Neuronal stem cell (in vitro differentiated cells): ENCODE data around the gene KCNK3.
A peak's percentile ranks its signal among the peaks of the same experiment; 100 is the strongest.

ENCODE experiments used
- DNase-seq: peaks from one replicate; pipeline ENCODE4 v3.0.0-alpha.2; 2013; ENCODE audit warnings: low spot score
- H2AFZ ChIP-seq: one replicate; pipeline ENCODE4 v1.6.1; 2013; ENCODE audit warnings: mild to moderate bottlenecking, low read length, inconsistent platforms
- H2AK5ac ChIP-seq: 2 replicates; pipeline ENCODE4 v1.6.1; 2013; ENCODE audit warnings: low read depth, mild to moderate bottlenecking, inconsistent platforms, low read length, moderate library complexity, mixed read lengths
- H2BK120ac ChIP-seq: 2 replicates; pipeline ENCODE4 v1.6.1; 2013; ENCODE audit warnings: low read depth, mild to moderate bottlenecking, inconsistent platforms, low read length, moderate library complexity, mixed read lengths
- H2BK12ac ChIP-seq: one replicate; pipeline ENCODE4 v1.6.1; 2013; ENCODE audit warnings: low read length, inconsistent platforms
- H2BK15ac ChIP-seq: 2 replicates; pipeline ENCODE4 v1.6.1; 2013; ENCODE audit warnings: mild to moderate bottlenecking, low read length, inconsistent platforms, mixed read lengths
- H2BK5ac ChIP-seq: one replicate; pipeline ENCODE4 v1.6.1; 2013; ENCODE audit warnings: inconsistent platforms, mild to moderate bottlenecking, low read length, moderate library complexity
- H3K14ac ChIP-seq: one replicate; pipeline ENCODE4 v1.6.1; 2013; ENCODE audit warnings: low read length, inconsistent platforms
- H3K18ac ChIP-seq: 2 replicates; pipeline ENCODE4 v1.6.1; 2013; ENCODE audit warnings: low read length, inconsistent platforms
- H3K23ac ChIP-seq: 2 replicates; pipeline ENCODE4 v1.6.1; 2013; ENCODE audit warnings: low read depth, mild to moderate bottlenecking, mixed read lengths, low read length, inconsistent platforms; ENCODE audit not compliant: poor library complexity
- H3K27ac ChIP-seq: replicated peaks from 3 replicates; pipeline ENCODE4 v1.5.1; 2013; ENCODE audit warnings: low read length, inconsistent platforms
- H3K27me3 ChIP-seq, 3 experiments: 2 replicates each; pipeline ENCODE4 v1.6.1; 2013; ENCODE audit warnings: low read length in 3 of 3, mild to moderate bottlenecking in 2 of 3, inconsistent platforms in 1 of 3, low read depth in 1 of 3, mixed read lengths in 1 of 3, moderate library complexity in 1 of 3; ENCODE audit not compliant: control insufficient read depth in 3 of 3, insufficient read depth in 3 of 3
- H3K36me3 ChIP-seq, 2 donors: replicated peaks in 1 of 2; 2 replicates each; pipeline ENCODE4 v1.6.1; 2013; ENCODE audit warnings: low read length in 2 of 2; ENCODE audit not compliant: control insufficient read depth in 2 of 2, insufficient read depth in 2 of 2
- H3K4ac ChIP-seq: 2 replicates; pipeline ENCODE4 v1.6.1; 2013; ENCODE audit warnings: inconsistent platforms, mild to moderate bottlenecking, low read length, moderate library complexity
- H3K4me1 ChIP-seq, 2 donors: 1 replicate in 1 of 2; 2 replicates in 1 of 2; pipeline ENCODE4 v1.6.1; 2013; ENCODE audit warnings: low read length in 2 of 2, low read depth in 1 of 2; ENCODE audit not compliant: control insufficient read depth in 2 of 2, insufficient read depth in 1 of 2
- H3K4me2 ChIP-seq: one replicate; pipeline ENCODE4 v1.6.1; 2013; ENCODE audit warnings: mild to moderate bottlenecking, low read length, inconsistent platforms; ENCODE audit not compliant: insufficient read depth, poor library complexity, severe bottlenecking
- H3K4me3 ChIP-seq, 2 donors: 2 replicates each; pipeline ENCODE4 v1.5.1; 2013; ENCODE audit warnings: low read length in 2 of 2, mild to moderate bottlenecking in 2 of 2, inconsistent platforms in 1 of 2, moderate library complexity in 1 of 2
- H3K79me1 ChIP-seq: one replicate; pipeline ENCODE4 v1.6.1; 2013; ENCODE audit warnings: low read depth, mild to moderate bottlenecking, inconsistent platforms, low read length, moderate library complexity
- H3K9ac ChIP-seq: one replicate; pipeline ENCODE4 v1.6.1; 2013; ENCODE audit warnings: mild to moderate bottlenecking, low read depth, low read length, inconsistent platforms; ENCODE audit not compliant: poor library complexity
- H3K9me3 ChIP-seq, 2 donors: replicated peaks in 1 of 2; 2 replicates each; pipeline versions ENCODE3 to v1.6.1; 2013; ENCODE audit warnings: low read length in 2 of 2, mild to moderate bottlenecking in 2 of 2, inconsistent platforms in 1 of 2, low read depth in 1 of 2, mixed read lengths in 1 of 2, moderate library complexity in 1 of 2; ENCODE audit not compliant: control insufficient read depth in 2 of 2, insufficient read depth in 1 of 2
- H4K8ac ChIP-seq: one replicate; pipeline ENCODE4 v1.6.1; 2013; ENCODE audit warnings: low read depth, mild to moderate bottlenecking, inconsistent platforms, low read length, moderate library complexity
- H4K91ac ChIP-seq: one replicate; pipeline ENCODE4 v1.6.1; 2013; ENCODE audit warnings: low read length, low read depth, mild to moderate bottlenecking, inconsistent platforms; ENCODE audit not compliant: poor library complexity
- WGBS, 2 donors: extraction: QIAGEN DNeasy Blood & Tissue Kit; methylation state at CpG; one replicate each; pipeline ENCODE4 v1.1.7; 2013; ENCODE audit warnings: missing lambda C conversion rate in 2 of 2, mixed read lengths in 1 of 2; ENCODE audit not compliant: insufficient read length in 2 of 2, insufficient replicate concordance in 1 of 2; ENCODE audit errors: extremely low coverage in 2 of 2; 5-methylcytosine and 5-hydroxymethylcytosine counted together

The KCNK3 gene

DNA sequence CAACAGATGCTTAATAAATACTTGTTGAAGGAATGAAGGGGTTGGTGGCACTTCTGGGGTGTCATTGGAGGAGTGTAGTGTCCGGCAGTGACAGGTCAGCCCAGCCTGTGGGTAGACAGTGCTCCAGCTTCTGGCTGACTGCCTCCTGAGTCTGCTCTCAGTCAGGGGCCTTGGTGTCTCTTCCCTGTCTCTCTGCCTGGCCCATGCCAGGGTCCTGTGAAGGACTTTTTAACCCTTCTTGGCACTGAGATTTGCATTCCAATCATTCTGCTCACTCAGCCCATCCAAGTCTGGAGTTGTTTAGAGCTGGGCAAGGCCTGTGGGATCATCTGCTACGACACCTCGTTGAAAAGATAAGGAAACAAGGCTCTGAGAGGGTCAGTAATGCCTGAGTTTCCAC, 1.4 kb upstream of the KCNK3 start:
- H3K4me2 ChIP-seq = no peak overlapping the region
- no peak overlapping the region for H3K18ac ChIP-seq
- WGBS, 2 donors = no CpG with 5 or more reads among the region's 3 CpGs
- H3K9me3 ChIP-seq = peaks cover 0 to 2% of the 10 kb centered on the region in 2 donors
- no peak overlapping the region for H4K8ac ChIP-seq
- H2AFZ ChIP-seq = no peak overlapping the region
- no peaks in the 10 kb centered on the region for H3K36me3 ChIP-seq
- no peak overlapping the region for H2BK5ac ChIP-seq
- H2AK5ac ChIP-seq = peak overlapping the region; percentile 53
- no peak overlapping the region for H2BK15ac ChIP-seq
- no peak for DNase-seq
- H3K4me1 ChIP-seq = peaks cover 27 to 28% of the 10 kb centered on the region in 2 donors
- H4K91ac ChIP-seq = no peak overlapping the region
- no peak overlapping the region for H3K14ac ChIP-seq
- no peak overlapping the region for H3K4ac ChIP-seq
- H2BK12ac ChIP-seq = no peak overlapping the region
- no peak overlapping the region for H3K23ac ChIP-seq
- peaks cover 8 to 78% (median 34%) of the 10 kb centered on the region in 3 experiments for H3K27me3 ChIP-seq
- no peaks in the 10 kb centered on the region for H3K79me1 ChIP-seq
- H3K9ac ChIP-seq = no peak overlapping the region
- H3K27ac ChIP-seq = no peak overlapping the region
- no peak overlapping the region for H3K4me3 ChIP-seq
- H2BK120ac ChIP-seq = no peak overlapping the region

DNA sequence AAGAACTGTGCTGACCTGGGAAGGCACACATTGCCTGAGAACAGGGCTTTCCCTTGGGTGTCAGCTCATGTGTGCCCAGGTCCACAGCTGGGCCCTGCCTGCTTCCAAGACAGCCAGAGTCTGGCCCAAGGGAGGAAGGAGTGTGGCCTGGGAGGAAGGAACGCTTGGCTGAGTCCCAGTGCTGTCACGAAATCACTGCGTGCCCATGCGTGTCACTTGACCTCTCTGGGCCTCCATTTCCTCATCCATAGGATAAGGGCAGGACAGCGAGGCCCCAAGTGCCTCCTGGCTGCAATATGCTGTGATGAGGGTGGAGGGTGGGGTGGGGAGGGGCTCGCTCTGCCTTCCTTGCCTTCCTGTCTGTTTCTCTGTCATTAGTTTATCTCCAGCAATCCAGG, 642 bp upstream of the KCNK3 start:
- H2AFZ ChIP-seq = peak overlapping the region; percentile 60
- peak overlapping the region; percentile 53 for H2AK5ac ChIP-seq
- no peak overlapping the region for H4K8ac ChIP-seq
- H3K4me2 ChIP-seq = peak overlapping the region; percentile 50
- peak overlapping the region; percentile 82 for H3K18ac ChIP-seq
- H3K4me3 ChIP-seq = peak overlapping the region; percentile 31 to 42
- H3K4me1 ChIP-seq = peaks cover 23 to 24% of the 10 kb centered on the region in 2 donors
- no peaks in the 10 kb centered on the region for H3K79me1 ChIP-seq
- no CpG with 5 or more reads among the region's 6 CpGs for WGBS, 2 donors
- no peak overlapping the region for H3K4ac ChIP-seq
- H4K91ac ChIP-seq = no peak overlapping the region
- no peak overlapping the region for H3K9ac ChIP-seq
- H2BK15ac ChIP-seq = peak overlapping the region; percentile 51
- no peak overlapping the region for H2BK120ac ChIP-seq
- peaks cover 0 to 2% of the 10 kb centered on the region in 2 donors for H3K9me3 ChIP-seq
- H3K14ac ChIP-seq = no peak overlapping the region
- H2BK5ac ChIP-seq = no peak overlapping the region
- peaks cover 8 to 77% (median 37%) of the 10 kb centered on the region in 3 experiments for H3K27me3 ChIP-seq
- H3K23ac ChIP-seq = no peak overlapping the region
- H3K36me3 ChIP-seq = no peaks in the 10 kb centered on the region
- no peak for DNase-seq
- no peak overlapping the region for H3K27ac ChIP-seq
- peak overlapping the region; percentile 12 for H2BK12ac ChIP-seq

DNA sequence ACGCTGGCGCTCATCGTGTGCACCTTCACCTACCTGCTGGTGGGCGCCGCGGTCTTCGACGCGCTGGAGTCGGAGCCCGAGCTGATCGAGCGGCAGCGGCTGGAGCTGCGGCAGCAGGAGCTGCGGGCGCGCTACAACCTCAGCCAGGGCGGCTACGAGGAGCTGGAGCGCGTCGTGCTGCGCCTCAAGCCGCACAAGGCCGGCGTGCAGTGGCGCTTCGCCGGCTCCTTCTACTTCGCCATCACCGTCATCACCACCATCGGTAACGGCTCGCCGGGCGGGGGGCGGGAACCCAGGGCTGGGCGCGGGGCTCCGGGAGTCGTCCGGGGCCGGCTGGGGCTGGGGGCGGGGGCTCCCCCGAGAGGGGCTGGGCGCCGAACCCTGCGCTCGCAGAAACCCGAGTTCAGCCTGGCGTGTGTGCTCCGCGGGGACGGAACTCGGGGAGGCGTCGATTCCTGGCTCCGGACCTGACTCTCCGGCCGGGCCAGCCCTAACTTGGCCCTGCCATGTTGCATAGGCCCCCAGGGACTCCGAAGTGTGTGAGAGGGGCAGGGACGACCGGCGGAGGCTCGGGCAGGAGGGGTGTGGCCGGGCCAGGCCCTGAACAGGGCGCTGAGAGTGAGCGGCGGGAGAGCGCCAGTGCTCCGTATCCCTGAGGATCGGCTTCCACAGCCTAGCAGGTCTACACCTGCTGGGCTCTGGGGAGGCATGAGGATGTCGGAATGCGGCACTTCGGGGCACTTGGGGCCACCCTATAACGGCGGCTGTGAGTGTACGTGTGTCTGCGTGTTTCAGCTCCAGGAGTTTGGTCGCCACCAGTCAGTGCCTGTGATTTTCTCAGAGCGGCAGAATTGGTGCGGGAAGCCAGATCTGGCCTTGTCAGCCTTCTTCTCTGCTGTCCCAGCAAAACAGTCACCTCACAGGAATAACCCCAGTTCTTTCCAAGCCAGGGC, 651 bp downstream of the KCNK3 start:
- Histone ChIP-seq H3K27me3 (peaks cover 8 to 66% (median 37%) of the 10 kb centered on the region in 3 experiments), H2BK120ac (no peak overlapping the region), H2BK12ac (no peak overlapping the region), H2AFZ (peak overlapping the region; percentile 81), H3K9me3 (peaks cover 0 to 2% of the 10 kb centered on the region in 2 donors), H3K27ac (no peak overlapping the region), H3K4me1 (peaks cover 12 to 15% of the 10 kb centered on the region in 2 donors), H2AK5ac (no peak overlapping the region), H2BK5ac (no peak overlapping the region), H3K9ac (peak overlapping the region; percentile 45), H2BK15ac (no peak overlapping the region), H3K18ac (peak overlapping the region; percentile 46), H3K14ac (peak overlapping the region; percentile 74), H3K4ac (no peak overlapping the region), H3K79me1 (no peaks in the 10 kb centered on the region), H3K4me2 (peak overlapping the region; percentile 72), H3K36me3 (no peaks in the 10 kb centered on the region), H4K91ac (no peak overlapping the region), H3K4me3 (peak overlapping the region; percentile 48 to 73), H4K8ac (no peak overlapping the region), H3K23ac (peak overlapping the region; percentile 46)
- WGBS, 2 donors = no CpG with 5 or more reads among the region's 83 CpGs
- no peak for DNase-seq

DNA sequence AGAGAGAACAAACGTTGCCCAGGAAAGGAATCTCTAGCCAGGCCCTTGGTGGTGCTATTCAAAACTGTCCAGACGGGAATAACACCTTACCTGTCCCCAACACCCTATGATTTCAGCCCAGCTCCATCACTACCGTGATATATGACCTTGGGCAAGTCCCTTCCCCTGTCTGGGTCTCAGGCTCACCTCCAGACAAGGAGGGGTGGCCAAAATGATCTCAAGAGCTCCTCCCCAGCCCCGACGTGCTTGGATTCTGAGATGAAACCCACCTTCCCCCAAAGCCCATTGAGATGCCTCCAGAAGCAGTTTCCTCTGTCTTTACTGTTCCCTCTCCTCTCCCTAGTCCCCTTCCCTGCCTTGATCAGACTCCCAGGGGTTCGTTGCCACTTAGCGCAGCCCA, 1.5 kb downstream of the KCNK3 start:
- H3K27me3 ChIP-seq = peaks cover 8 to 57% (median 37%) of the 10 kb centered on the region in 3 experiments
- no peak overlapping the region for H3K4ac ChIP-seq
- no peak overlapping the region for H3K18ac ChIP-seq
- no peak overlapping the region for H4K8ac ChIP-seq
- H2BK5ac ChIP-seq = no peak overlapping the region
- H3K79me1 ChIP-seq = no peaks in the 10 kb centered on the region
- no peak overlapping the region for H2BK12ac ChIP-seq
- peaks cover 10 to 12% of the 10 kb centered on the region in 2 donors for H3K4me1 ChIP-seq
- H3K36me3 ChIP-seq = no peaks in the 10 kb centered on the region
- no peak overlapping the region for H2AFZ ChIP-seq
- no peak for DNase-seq
- no peak overlapping the region for H2BK15ac ChIP-seq
- H3K4me2 ChIP-seq = no peak overlapping the region
- no peak overlapping the region for H3K23ac ChIP-seq
- H3K9me3 ChIP-seq = peaks cover 0 to 2% of the 10 kb centered on the region in 2 donors
- no peak overlapping the region for H4K91ac ChIP-seq
- H2BK120ac ChIP-seq = no peak overlapping the region
- no peak overlapping the region for H3K14ac ChIP-seq
- H3K27ac ChIP-seq = no peak overlapping the region
- WGBS, 2 donors = no CpG with 5 or more reads among the region's 7 CpGs
- no peak overlapping the region for H3K9ac ChIP-seq
- no peak overlapping the region for H3K4me3 ChIP-seq
- no peak overlapping the region for H2AK5ac ChIP-seq
